ENCODE results near the gene GPSM1.

Gene GPSM1

DNA sequence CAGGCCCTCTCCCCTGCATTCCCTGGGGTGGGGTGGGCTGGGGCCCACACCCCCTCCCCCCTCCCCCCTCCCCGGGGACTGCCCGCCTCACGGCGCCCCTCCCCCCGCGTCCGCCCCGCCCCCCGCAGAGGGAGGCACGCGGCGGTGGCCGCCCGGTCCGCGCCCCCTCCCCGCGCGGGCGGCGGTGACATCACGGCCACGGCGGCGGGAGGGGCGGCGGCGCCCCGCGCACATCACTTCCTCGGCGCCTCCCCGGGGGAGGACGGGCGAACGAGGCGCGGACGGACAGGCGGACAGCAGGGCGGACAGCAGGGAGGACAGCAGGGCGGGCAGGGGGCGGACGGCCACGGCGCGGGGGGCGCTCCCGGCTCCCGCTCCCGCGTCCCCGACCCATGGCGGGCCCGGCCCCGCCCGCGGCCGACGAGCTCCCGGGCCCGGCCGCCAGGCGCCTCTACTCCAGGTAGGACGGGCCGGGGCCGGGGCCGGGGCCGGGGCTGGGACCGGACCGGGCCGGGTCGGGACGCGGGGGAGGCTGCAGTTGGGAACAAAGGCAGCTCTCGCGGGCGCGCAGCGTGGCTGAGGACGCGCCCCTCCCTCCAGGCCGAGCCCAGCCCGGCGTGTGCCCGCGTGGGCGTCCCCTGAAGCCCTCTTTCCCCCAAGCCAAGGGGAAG lies at the start of gene GPSM1:
Gene GPSM1 (plus strand): TSS at position 236 of the 671 bp plus-strand sequence. CDS start 157 bp downstream, at position 393.
- DNase-seq, result peak; percentile 35

- no peak for DNase-seq
These were observed 49.6 kb upstream of the GPSM1 start for GRCh38 chr9:136277746-136278145.

GRCh38 chr9:136278221-136278620 lies 49.1 kb upstream of the GPSM1 start:
- DNase-seq, result no peak

GRCh38 chr9:136278894-136279293 lies 48.4 kb upstream of the GPSM1 start:
- DNase-seq, result no peak

GRCh38 chr9:136279471-136279870 lies 47.9 kb upstream of the GPSM1 start:
- no peak for DNase-seq

DNA sequence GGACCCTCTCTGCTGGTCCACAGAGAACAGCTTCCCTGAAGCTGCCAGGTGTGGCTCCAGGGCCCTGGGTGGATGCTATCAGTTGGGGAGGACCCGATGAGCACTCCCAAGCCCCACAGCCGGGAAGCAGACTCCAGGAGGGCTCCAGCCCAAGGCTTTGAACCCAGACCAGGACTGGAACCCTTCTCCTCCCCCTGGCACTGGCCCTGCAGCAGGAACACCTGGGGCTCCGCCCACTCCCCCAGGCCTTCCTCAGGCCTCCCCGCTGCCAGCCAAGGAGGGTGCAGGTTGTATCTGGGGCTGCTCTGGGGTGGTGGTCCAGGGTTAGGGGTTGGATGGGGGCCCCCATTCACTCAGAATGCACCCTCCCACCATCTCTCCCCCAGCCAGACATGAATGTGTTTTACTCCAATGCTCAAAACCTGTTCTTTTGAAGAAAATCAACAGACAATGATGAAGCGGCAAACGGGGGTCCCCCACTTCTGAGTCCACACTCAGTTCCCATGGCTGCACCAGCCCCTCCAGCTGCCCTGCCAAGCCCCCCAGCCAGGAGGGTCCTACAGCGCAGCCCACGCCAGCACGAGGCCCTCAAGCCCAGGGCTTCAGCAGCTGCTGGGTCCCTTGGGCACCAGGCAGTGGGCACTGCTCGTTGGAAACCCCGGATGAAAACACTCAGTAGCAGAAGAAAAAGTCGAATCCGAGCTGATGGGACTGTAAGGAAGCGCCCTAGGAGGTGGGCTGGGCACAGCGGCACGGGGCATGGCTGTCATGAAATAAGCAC lies 46.6 kb upstream of the GPSM1 start:
- no peak for DNase-seq

- DNase-seq, result no peak
These were observed 45.7 kb upstream of the GPSM1 start for GRCh38 chr9:136281421-136282271.

- DNase-seq, result no peak
These were observed 45.0 kb upstream of the GPSM1 start for GRCh38 chr9:136282272-136282861.

DNA sequence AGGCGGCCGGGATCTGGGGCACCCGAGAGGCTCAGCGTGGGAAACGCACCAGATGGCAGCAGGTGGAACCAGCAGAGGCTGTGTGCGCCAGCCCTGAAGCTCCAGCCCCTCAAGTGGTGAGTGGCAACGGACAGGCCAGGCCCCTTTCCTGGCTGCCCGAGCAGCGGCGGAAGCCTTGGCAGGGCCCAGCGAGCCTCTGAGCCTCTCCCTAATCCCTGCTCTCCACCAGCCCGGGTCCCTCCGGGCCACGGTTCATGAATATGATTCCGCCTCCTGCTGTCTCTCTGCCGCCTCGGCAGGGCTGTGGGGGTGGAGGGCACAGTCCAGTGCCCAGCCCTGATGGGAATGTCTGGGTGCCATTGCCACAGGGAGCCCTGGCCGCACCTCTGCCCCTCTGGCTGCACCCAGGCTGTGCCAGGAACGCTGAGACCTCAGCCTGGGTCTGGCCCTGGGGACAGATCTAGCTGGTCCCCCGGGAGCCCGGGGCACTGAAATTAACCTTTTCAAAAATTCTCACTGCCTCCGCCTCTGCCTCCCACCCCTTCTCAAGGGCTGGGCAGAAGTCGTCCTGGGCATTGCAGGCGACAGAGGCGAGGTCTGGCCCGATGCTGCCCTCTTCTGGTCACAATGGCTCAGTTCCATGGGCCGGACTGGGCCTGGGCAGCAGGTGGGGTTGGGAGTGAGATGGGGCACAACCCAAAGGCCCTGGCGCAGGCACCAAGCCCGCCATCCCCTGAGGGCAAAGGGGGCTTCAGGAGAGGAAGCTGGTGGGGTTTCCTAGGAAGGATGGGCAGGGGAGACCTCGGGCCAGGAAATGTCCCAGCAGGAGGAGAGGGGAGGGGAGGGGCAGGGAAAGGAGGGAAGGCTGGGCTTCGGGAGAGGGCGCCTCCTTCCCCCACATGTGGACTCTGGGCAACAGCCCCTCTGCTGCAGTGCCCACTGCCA lies 43.8 kb upstream of the GPSM1 start:
- peak; percentile 25 for DNase-seq

DNA sequence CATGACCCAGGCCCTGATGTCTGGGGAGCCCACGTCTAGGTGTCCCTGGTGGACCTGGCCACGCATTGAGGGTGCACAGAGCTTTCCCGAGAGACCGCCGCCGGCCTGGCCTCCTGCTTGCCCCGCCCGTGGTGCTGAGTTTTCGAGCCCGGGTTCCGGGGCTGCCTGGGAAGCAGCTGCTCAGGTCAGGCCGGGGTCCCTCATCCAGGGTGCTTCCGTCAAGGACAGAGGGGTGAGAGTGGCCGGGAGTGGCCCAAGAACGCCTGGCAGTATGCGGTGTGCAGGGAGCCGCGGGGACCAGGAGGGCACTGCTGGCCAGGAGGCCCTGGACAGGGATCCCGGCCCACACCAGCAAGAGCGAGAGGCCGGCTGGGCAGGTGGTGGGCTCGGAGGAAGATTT lies 43.0 kb upstream of the GPSM1 start:
- DNase-seq, result no peak

DNA sequence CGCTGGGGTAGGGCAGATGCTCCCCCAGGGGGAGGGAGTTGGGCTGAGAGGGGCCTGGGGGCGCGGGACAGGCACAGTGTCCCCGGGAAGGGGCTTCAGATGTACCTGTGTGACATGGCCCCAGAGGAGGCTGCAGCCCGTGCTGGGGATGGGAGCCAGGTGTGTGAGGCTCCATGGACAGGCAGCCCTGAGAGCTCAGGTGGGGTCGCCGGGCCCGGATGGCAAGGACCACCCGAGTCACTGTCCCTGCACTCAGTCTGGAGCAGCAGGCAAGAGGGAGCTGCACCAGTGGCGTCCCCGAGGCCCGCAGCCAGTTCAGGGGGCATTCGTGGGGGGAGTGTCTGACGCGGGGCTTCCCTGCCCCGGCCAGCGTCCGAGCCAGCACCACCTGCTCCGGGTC lies 42.4 kb upstream of the GPSM1 start:
- no peak for DNase-seq

DNA sequence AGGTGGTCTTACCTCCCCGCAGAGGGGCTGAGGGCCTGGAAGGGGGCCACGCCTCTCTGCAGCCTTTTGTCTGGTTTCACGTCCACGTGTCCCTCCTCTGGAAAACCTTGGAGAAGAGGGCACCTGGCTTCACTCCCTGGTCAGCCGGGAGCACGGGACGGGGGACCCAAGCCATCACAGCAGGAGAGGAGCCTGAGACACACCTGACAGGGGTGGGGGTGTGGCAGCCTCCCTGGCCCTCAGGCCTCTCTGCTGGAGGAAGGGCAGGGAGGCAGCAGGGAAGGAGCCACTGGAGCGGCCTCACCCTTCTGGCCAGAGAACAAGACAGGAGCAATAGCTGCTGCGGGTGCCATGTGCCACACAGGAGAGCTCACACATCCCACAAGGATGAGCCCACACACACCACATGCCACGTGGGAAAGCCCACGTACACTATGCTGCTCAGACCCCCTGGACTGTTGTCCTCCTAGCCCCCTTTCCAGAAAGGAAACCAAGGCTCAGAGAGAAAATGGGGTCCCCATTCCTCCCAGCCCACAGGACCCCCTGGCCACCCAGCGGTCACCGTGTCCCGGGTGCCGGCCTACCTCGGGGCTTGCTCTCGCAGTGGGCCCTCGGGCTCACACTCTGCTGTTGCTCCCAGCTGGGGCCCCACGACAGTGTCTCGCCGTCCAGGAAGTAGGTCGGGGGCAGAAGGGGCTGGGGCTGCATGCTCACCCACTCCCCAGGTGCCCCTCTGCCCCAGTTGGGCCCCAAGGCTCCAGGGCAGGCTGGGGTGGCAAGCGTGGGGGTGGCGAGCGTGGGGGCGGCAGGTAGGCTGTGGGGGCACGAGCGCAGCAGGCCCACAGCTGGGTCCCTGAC lies 41.6 kb upstream of the GPSM1 start:
- DNase-seq, result no peak

- no peak for DNase-seq
These were observed 40.9 kb upstream of the GPSM1 start for GRCh38 chr9:136286359-136286986.

- DNase-seq, result no peak
These were observed 40.4 kb upstream of the GPSM1 start for GRCh38 chr9:136286987-136287379.

GRCh38 chr9:136287960-136288753 lies 39.2 kb upstream of the GPSM1 start:
- DNase-seq, result no peak

- DNase-seq, result no peak
These were observed 37.5 kb upstream of the GPSM1 start for GRCh38 chr9:136289651-136290507.

- no peak for DNase-seq
These were observed 36.8 kb upstream of the GPSM1 start for GRCh38 chr9:136290508-136291000.

- DNase-seq, result no peak
These were observed 35.9 kb upstream of the GPSM1 start for GRCh38 chr9:136291306-136292025.
